Spinal cord (tissue), 10 donors: ENCODE results near the gene CD37. TPM values are rescaled to one million over a fixed set of nuclear protein-coding genes. Genes with fewer than 3 reads are reported as not detected.
"Not testable (repeated sequence)": the region's sequence is repeated elsewhere in the genome, so short reads cannot be mapped to it uniquely, and the experiment has no call there.

Experiments used
- DNase-seq, 6 donors: peaks; one replicate each; pipeline versions ENCODE4 v3.0.0 to v3.0.0-alpha.2; 2013 to 2015; ENCODE audit warnings: low spot score in 6 of 6, low read depth in 4 of 6
- H3K27ac ChIP-seq: one replicate; pipeline ENCODE4 v1.5.1; 2013; ENCODE audit warnings: low read depth, low read length, control low read depth
- H3K27me3 ChIP-seq: one replicate; pipeline ENCODE4 v1.6.1; 2013; ENCODE audit warnings: low read length; ENCODE audit not compliant: control insufficient read depth, insufficient read depth
- H3K36me3 ChIP-seq: one replicate; pipeline ENCODE4 v1.6.1; 2013; ENCODE audit warnings: low read length; ENCODE audit not compliant: control insufficient read depth, insufficient read depth
- H3K4me1 ChIP-seq: one replicate; pipeline ENCODE4 v1.6.1; 2013; ENCODE audit warnings: low read length; ENCODE audit not compliant: control insufficient read depth, insufficient read depth
- H3K4me3 ChIP-seq: one replicate; pipeline ENCODE4 v1.5.1; 2013; ENCODE audit warnings: low read depth, low read length, control low read depth
- H3K9me3 ChIP-seq: one replicate; pipeline ENCODE4 v1.6.1; 2013; ENCODE audit warnings: low read length; ENCODE audit not compliant: control insufficient read depth, insufficient read depth
- WGBS: methylation state at CpG from one replicate; pipeline ENCODE4 v1.1.5; 2013; ENCODE audit warnings: missing lambda C conversion rate; ENCODE audit not compliant: insufficient coverage; 5-methylcytosine and 5-hydroxymethylcytosine counted together
- polyA plus RNA-seq, 2 donors: library from polyadenylated mRNA; unstranded; fragments of 120-200 nt; gene quantifications; one replicate each; pipeline ENCODE4 v1.2.1, GENCODE V29; 2013; ENCODE audit not compliant: insufficient read length in 2 of 2
- total RNA-seq, 2 donors: library from RNA; depleted of rRNA in 1 of 2; stranded (reverse); fragments of 120-200 nt in 1 of 2; fragments of >200 nt in 1 of 2; gene quantifications; one replicate each; pipeline versions ENCODE4 v1.2.3 to v1.2.4, GENCODE V29; 2013 to 2014
- donor health status: healthy.

Gene CD37
- total and polyA plus RNA-seq, 4 donors, result 2.9 to 18.0 (median 13.5) TPM

DNA sequence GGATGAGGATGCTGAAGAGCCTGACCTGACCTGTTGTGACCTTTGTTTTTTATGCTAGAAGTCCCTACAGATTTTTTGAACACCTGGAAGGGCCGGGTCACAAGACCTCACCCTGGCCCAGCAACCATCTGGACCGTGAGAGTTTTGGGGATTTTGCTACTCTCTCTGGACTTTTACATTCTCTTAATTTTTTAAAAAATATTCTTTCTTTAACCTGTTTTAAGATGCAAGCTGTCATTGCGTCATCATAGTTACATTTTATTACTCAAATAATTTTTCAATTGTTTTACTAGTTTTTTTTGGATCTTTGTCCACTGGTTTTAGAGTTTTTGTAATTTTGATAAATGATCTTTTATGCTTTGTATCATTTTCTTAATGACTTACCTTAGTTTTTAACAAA, 36.0 kb downstream of the CD37 start:
- no peak overlapping the region for H3K27ac ChIP-seq
- H3K36me3 ChIP-seq, result no peaks in the 10 kb centered on the region
- no CpG with 5 or more reads among the region's 3 CpGs for WGBS
- no peaks in the 10 kb centered on the region for H3K4me1 ChIP-seq
- H3K4me3 ChIP-seq, result no peak overlapping the region
- H3K9me3 ChIP-seq, result peaks cover 5% of the 10 kb centered on the region
- H3K27me3 ChIP-seq, result no peaks in the 10 kb centered on the region
- DNase-seq, result no peak

DNA sequence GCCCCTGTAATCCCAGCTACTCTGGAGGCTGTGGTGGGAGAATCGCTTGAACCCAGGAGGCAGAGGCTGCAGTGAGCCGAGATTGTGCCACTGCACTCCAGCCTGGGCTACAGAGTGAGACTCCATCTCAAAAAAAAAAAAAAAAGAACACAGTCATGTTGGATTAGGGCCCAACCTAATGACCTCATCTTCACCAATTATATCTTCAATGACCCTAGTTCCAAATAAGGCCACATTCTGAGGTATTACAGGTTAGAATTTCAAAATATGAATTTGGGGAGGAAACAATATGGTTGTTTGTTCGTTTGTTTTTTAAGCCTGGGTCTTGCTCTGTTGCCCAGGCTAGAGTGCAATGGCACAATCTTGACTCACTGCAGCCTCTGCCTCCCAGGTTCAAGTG, 38.0 kb downstream of the CD37 start:
- not testable (repeated sequence) for H3K4me1 ChIP-seq, H3K27me3 ChIP-seq
- 90% methylated on average over 2 of the region's 3 CpGs for WGBS

DNA sequence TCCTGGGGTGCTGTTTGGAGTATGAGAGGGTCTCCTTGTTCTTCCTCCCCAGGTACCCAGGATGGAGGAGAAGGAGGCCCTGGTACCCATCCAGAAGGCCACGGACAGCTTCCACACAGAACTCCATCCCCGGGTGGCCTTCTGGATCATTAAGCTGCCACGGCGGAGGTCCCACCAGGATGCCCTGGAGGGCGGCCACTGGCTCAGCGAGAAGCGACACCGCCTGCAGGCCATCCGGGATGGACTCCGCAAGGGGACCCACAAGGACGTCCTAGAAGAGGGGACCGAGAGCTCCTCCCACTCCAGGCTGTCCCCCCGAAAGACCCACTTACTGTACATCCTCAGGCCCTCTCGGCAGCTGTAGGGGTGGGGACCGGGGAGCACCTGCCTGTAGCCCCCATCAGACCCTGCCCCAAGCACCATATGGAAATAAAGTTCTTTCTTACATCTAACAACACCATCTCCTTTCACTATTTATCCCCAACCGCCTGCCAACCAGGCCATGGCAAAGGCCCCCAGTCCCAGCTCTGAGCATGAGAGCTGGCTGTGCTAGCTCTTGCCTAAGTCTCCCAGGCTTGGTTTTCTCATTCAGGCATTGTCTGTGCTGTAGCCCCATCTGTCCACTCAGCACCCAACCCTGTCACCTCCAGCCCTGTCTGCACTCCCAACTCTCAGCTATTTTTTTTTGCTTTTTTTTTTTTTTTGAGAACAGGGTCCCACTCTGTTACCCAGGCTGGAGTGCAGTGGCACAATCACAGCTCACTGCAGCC, 39.6 kb downstream of the CD37 start:
- WGBS, result 87% methylated on average over 15 of the region's 16 CpGs
- H3K4me1 ChIP-seq, result no peaks in the 10 kb centered on the region
- H3K4me3 ChIP-seq, result no peak overlapping the region
- no peaks in the 10 kb centered on the region for H3K27me3 ChIP-seq
- no peaks in the 10 kb centered on the region for H3K36me3 ChIP-seq
- no peak for DNase-seq
- H3K9me3 ChIP-seq, result peaks cover 2% of the 10 kb centered on the region
- no peak overlapping the region for H3K27ac ChIP-seq

More for the DNA sequence above, 38.0 kb downstream of the CD37 start:
- not testable (repeated sequence) for H3K9me3 ChIP-seq, H3K4me3 ChIP-seq, H3K27ac ChIP-seq, DNase-seq, H3K36me3 ChIP-seq

DNA sequence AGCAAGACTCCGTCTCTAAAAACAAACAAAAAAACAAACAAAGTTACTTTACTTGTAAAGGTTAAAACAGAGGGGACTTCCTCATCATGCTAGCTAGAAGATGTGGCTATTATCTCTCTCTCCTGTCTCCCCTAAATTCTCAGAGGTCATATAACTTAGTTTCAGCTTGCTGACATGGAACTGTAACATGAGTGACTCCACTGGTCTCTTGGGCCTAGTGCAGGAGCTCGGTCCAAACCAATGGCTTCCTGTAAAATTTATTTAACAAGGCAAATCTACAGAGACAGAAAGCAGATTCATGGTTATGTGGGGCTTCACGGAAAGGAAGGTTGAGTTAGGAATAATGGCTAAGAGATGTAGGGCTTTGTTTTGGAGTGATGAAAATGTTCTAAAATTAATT, 43.3 kb downstream of the CD37 start:
- Histone ChIP-seq H3K9me3 (no peaks in the 10 kb centered on the region), H3K4me3 (no peak overlapping the region), H3K27me3 (no peaks in the 10 kb centered on the region), H3K27ac (no peak overlapping the region), H3K4me1 (no peaks in the 10 kb centered on the region), H3K36me3 (no peaks in the 10 kb centered on the region)
- DNase-seq, result no peak
- 70% methylated on average over 2 of the region's 3 CpGs for WGBS

DNA sequence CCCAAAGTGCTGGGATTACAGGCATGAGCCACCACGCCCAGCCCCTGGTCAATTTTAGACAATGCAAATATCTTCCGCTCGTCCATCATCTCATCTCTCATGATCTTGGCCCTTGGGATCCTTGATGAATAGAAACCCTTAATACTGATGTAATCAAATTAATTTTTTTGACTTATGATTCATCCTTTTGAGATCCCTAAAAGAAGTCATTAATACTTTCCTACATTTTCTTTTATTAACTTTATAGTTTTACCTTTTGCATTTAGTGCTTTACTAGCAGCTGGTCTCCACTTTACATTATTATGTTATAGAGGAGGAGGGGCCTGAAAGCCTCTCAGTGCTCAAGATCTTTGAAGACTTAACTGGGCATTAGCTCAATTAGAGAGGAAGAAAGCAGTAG, 45.2 kb downstream of the CD37 start:
- H3K4me1 ChIP-seq, result no peaks in the 10 kb centered on the region
- WGBS, result 83% methylated on average over 1 of the region's 3 CpGs

DNA sequence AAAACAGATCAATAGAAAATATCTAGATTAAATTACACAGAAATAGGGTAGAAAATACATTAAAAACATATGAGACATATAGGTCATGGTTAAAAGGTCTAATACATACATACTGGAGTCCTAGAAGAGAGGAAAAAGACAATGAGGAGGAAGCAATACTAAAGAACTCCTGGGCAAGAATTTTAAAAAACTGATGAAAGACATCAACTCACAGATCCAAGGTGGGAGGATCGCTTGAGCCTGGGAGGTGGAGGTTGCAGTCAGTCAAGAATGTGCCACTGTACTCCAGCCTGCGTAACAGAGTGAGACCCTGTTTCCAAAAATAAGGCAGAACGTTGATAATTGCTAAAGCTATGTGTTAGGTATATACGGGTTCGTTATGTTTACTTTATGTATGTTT, 47.4 kb downstream of the CD37 start:
- no peaks in the 10 kb centered on the region for H3K27me3 ChIP-seq
- H3K36me3 ChIP-seq, result no peaks in the 10 kb centered on the region
- H3K4me1 ChIP-seq, result no peaks in the 10 kb centered on the region
- H3K27ac ChIP-seq, result no peak overlapping the region
- no peaks in the 10 kb centered on the region for H3K9me3 ChIP-seq
- 100% methylated on average over 1 of the region's 5 CpGs for WGBS
- H3K4me3 ChIP-seq, result no peak overlapping the region
- DNase-seq, result no peak

More for the DNA sequence above, 45.2 kb downstream of the CD37 start:
- no peak overlapping the region for H3K4me3 ChIP-seq
- H3K27me3 ChIP-seq, result no peaks in the 10 kb centered on the region
- no peak overlapping the region for H3K27ac ChIP-seq
- DNase-seq, result no peak
- no peaks in the 10 kb centered on the region for H3K9me3 ChIP-seq
- H3K36me3 ChIP-seq, result no peaks in the 10 kb centered on the region

DNA sequence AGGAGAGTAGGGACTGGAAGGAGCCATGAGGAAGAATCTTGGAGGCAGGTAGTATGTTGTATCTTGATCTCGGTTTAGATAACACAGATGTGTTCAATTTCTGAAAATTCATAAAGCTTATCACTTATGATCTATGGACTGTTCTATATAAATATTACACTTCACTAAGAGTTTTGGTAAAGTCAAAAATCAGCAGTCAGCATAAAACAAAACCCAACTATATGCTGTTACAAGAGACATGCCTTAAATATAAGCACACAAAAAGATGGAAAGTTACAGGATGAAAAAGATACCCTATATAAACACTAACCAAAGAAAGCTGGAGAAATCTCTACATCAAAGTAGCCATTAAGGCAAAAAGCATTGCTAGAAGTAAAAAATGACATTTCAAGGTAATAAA, 48.4 kb downstream of the CD37 start:
- WGBS, result no CpG with 5 or more reads among the region's 1 CpG
- Histone ChIP-seq H3K27ac (no peak overlapping the region), H3K4me3 (no peak overlapping the region), H3K36me3 (no peaks in the 10 kb centered on the region), H3K9me3 (no peaks in the 10 kb centered on the region), H3K27me3 (peaks cover 2% of the 10 kb centered on the region), H3K4me1 (peaks cover 4% of the 10 kb centered on the region)
- DNase-seq, result no peak

DNA sequence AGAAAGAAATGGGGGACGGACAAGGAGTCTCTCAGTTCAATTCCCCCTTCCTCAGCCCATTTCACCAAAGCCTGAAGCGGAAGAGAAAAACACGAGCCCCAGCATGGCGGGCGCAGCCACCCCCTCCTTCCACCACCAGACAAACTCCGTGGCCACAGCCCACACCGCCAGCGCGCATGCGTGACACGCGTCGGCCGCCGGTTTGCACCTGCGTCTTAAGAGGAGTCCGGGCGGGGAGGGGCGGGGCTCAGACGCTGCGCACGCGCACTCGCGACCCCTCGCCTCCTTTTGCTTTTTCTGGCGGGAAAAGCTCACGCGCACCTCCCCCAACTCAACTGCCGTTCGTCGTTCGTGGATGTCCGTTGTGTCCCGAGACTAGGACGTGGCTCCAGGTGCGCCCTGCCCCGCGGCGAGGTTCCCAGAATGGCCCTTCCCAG, 52.7 kb downstream of the CD37 start, which contains the start of gene KASH5:
Gene KASH5, plus strand, starts transcription at position 314 of the 437 bp plus-strand sequence. CDS start 2,635 bp downstream, outside the sequence.
- no peak within 1 kb of the TSS for H3K4me3 ChIP-seq
- H3K9me3 ChIP-seq, result no peaks in the 10 kb centered on the region
- DNase-seq, result peak in 2 of 6 donors; percentile 41 to 63
- H3K4me1 ChIP-seq, result peaks cover 4% of the 10 kb centered on the region
- WGBS, result 55% methylated on average over 36 of the region's 40 CpGs
- no peaks in the 10 kb centered on the region for H3K36me3 ChIP-seq
- no peak within 1 kb of the TSS for H3K27ac ChIP-seq
- peaks cover 2% of the 10 kb centered on the region for H3K27me3 ChIP-seq

DNA sequence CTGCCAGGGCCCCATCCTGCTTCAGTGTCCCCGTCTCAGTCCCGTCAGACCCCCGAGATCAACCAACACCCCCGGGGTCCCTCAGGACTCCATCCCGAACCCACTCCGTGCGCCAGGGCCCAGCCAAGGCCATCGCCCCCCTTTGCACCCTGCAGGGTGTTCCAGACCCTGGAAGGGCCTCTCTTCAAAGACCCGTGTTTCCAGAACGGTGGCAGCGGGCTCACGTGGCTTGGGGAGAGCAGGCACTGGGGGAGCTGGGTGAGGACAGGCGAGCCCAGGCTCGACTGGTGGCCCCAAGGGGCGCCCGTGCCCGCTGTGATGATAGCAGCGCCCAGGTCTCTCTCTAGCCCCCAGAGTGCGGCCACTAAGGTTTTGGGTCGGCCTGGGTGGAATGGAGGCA, 54.2 kb downstream of the CD37 start:
- Histone ChIP-seq H3K9me3 (no peaks in the 10 kb centered on the region), H3K36me3 (no peaks in the 10 kb centered on the region), H3K4me1 (peaks cover 4% of the 10 kb centered on the region), H3K27me3 (peaks cover 8% of the 10 kb centered on the region), H3K4me3 (no peak overlapping the region), H3K27ac (no peak overlapping the region)
- 91% methylated on average over 20 of the region's 20 CpGs for WGBS
- DNase-seq, result no peak
